ENCODE data around the gene TRIP13. TPM values are rescaled to one million over a fixed set of nuclear protein-coding genes. Genes with fewer than 3 reads are reported as not detected.

Gene TRIP13
- polyA plus RNA-seq, 1 donor from 2014 or later = 2.1 TPM

DNA sequence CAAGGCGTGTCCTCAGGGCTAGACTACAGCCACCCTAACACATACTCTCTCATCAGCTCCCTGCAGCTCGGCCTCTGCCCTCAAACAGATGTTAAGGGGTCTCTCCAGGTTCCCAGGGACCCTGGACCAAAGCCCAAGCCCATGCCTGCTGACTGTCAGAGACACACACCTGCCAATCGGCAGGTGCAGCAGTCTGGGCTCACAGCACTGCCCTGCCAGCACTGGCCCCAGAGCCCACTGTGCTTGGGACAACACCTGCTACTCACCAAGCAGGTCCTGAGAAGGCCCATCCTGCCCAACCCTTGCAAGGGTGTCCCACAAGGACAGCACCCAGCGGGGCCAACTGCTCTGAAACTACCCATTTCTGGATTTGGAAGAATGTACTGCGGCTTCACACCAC is 21.7 kb upstream of the TRIP13 start:
- Histone ChIP-seq H3K9me2 (ENCODE audit: insufficient read depth, low read length) (no peaks in the 10 kb centered on the region), H4K20me1 (ENCODE audit: insufficient read depth) (no peaks in the 10 kb centered on the region), H3K4me2 (ENCODE audit: low read length) (no peak overlapping the region), H3K79me2 (replicated peaks; ENCODE audit: insufficient read depth, low read length) (no peaks in the 10 kb centered on the region), H3K9ac (ENCODE audit: low read length) (no peak overlapping the region), H3K4me3 (ENCODE audit: low read length) (no peak overlapping the region), H3K36me3 (ENCODE audit: insufficient read depth, low read length) (no peaks in the 10 kb centered on the region), H3K9me3 (ENCODE audit: low read length) (no peaks in the 10 kb centered on the region), H3F3A (ENCODE audit: insufficient read depth, low read length, poor library complexity, severe bottlenecking) (no peaks in the 10 kb centered on the region), H2AFZ (ENCODE audit: low read depth, low read length) (no peak overlapping the region), H3K27me3 (ENCODE audit: insufficient read depth, low read depth, low read length) (no peaks in the 10 kb centered on the region), H3K27ac (ENCODE audit: low read length) (no peak overlapping the region)
- no peak for TF ChIP-seq POLR2AphosphoS5 (IDR thresholded peaks at IDR 0.05)
- TF ChIP-seq RAD21 (conservative IDR thresholded peaks at IDR 0.05) = no peak
- TF ChIP-seq TAF1 (IDR thresholded peaks at IDR 0.05; ENCODE audit: low read depth) = no peak
- TF ChIP-seq, protein P1, sequence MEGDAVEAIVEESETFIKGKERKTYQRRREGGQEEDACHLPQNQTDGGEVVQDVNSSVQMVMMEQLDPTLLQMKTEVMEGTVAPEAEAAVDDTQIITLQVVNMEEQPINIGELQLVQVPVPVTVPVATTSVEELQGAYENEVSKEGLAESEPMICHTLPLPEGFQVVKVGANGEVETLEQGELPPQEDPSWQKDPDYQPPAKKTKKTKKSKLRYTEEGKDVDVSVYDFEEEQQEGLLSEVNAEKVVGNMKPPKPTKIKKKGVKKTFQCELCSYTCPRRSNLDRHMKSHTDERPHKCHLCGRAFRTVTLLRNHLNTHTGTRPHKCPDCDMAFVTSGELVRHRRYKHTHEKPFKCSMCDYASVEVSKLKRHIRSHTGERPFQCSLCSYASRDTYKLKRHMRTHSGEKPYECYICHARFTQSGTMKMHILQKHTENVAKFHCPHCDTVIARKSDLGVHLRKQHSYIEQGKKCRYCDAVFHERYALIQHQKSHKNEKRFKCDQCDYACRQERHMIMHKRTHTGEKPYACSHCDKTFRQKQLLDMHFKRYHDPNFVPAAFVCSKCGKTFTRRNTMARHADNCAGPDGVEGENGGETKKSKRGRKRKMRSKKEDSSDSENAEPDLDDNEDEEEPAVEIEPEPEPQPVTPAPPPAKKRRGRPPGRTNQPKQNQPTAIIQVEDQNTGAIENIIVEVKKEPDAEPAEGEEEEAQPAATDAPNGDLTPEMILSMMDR (IDR thresholded peaks at IDR 0.05; ENCODE audit: poor library complexity, severe bottlenecking) = no peak
- no peak for TF ChIP-seq MXI1 (conservative IDR thresholded peaks at IDR 0.05; ENCODE audit: poor library complexity, severe bottlenecking)
- no peak for TF ChIP-seq EP300 (conservative IDR thresholded peaks at IDR 0.05; ENCODE audit: poor library complexity, severe bottlenecking)
- no peak for TF ChIP-seq EZH2 (IDR thresholded peaks at IDR 0.05; ENCODE audit: borderline replicate concordance, insufficient read depth, low read length, poor library complexity, severe bottlenecking)
- no peak for TF ChIP-seq SMC3 (conservative IDR thresholded peaks at IDR 0.05; ENCODE audit: poor library complexity)
- TF ChIP-seq, protein P2, sequence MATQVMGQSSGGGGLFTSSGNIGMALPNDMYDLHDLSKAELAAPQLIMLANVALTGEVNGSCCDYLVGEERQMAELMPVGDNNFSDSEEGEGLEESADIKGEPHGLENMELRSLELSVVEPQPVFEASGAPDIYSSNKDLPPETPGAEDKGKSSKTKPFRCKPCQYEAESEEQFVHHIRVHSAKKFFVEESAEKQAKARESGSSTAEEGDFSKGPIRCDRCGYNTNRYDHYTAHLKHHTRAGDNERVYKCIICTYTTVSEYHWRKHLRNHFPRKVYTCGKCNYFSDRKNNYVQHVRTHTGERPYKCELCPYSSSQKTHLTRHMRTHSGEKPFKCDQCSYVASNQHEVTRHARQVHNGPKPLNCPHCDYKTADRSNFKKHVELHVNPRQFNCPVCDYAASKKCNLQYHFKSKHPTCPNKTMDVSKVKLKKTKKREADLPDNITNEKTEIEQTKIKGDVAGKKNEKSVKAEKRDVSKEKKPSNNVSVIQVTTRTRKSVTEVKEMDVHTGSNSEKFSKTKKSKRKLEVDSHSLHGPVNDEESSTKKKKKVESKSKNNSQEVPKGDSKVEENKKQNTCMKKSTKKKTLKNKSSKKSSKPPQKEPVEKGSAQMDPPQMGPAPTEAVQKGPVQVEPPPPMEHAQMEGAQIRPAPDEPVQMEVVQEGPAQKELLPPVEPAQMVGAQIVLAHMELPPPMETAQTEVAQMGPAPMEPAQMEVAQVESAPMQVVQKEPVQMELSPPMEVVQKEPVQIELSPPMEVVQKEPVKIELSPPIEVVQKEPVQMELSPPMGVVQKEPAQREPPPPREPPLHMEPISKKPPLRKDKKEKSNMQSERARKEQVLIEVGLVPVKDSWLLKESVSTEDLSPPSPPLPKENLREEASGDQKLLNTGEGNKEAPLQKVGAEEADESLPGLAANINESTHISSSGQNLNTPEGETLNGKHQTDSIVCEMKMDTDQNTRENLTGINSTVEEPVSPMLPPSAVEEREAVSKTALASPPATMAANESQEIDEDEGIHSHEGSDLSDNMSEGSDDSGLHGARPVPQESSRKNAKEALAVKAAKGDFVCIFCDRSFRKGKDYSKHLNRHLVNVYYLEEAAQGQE (IDR thresholded peaks at IDR 0.05; ENCODE audit: borderline replicate concordance) = no peak

DNA sequence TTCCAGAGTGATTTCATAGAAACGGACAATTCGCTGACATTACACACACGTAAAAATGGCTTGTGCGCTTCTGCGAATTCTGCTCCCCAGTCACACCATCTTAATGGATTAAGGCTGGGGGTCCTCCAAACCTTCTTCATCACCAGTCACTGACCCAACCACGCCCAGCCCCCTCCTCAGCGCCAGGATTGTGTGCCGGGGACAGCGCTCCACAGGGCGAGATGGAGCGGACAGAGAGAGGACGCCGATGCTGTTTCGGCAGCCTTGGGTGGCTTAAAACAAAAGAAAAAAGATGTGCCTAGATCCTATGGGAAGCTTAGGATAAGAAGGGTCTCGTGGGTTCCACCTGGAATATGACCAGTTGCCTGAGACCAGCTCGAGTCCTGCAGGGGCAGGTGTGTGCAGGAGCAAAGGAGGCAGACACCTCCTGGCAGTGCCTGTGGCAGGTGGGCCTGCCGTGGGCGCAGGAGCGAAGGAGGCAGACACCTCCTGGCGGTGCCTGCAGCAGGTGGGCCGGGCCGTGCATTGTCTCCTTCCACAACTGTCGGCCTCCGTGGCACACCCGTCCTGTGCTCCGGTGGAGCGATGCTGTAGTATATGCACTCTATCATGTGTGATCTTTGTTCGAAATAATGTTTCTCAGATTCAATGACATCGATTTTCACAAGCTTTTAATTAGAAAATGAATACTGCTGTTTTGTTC is 20.9 kb upstream of the TRIP13 start:
- Histone ChIP-seq H3K27me3 (ENCODE audit: insufficient read depth, low read depth, low read length) (no peaks in the 10 kb centered on the region), H3K79me2 (replicated peaks; ENCODE audit: insufficient read depth, low read length) (no peaks in the 10 kb centered on the region), H3K9me2 (ENCODE audit: insufficient read depth, low read length) (no peaks in the 10 kb centered on the region), H4K20me1 (ENCODE audit: insufficient read depth) (no peaks in the 10 kb centered on the region), H3K36me3 (ENCODE audit: insufficient read depth, low read length) (no peaks in the 10 kb centered on the region), H3K4me2 (ENCODE audit: low read length) (no peak overlapping the region), H3K9me3 (ENCODE audit: low read length) (no peaks in the 10 kb centered on the region), H3K9ac (ENCODE audit: low read length) (no peak overlapping the region), H2AFZ (ENCODE audit: low read depth, low read length) (no peak overlapping the region), H3K4me3 (ENCODE audit: low read length) (no peak overlapping the region), H3F3A (ENCODE audit: insufficient read depth, low read length, poor library complexity, severe bottlenecking) (no peaks in the 10 kb centered on the region), H3K27ac (ENCODE audit: low read length) (no peak overlapping the region)
- TF ChIP-seq SMC3 (conservative IDR thresholded peaks at IDR 0.05; ENCODE audit: poor library complexity) (no peak), MXI1 (conservative IDR thresholded peaks at IDR 0.05; ENCODE audit: poor library complexity, severe bottlenecking) (no peak), EZH2 (IDR thresholded peaks at IDR 0.05; ENCODE audit: borderline replicate concordance, insufficient read depth, low read length, poor library complexity, severe bottlenecking) (no peak), RAD21 (conservative IDR thresholded peaks at IDR 0.05) (no peak), EP300 (conservative IDR thresholded peaks at IDR 0.05; ENCODE audit: poor library complexity, severe bottlenecking) (no peak), TAF1 (IDR thresholded peaks at IDR 0.05; ENCODE audit: low read depth) (no peak), POLR2AphosphoS5 (IDR thresholded peaks at IDR 0.05) (no peak)
- TF ChIP-seq, protein P1 (IDR thresholded peaks at IDR 0.05; ENCODE audit: poor library complexity, severe bottlenecking) = no peak
- TF ChIP-seq, protein P2 (IDR thresholded peaks at IDR 0.05; ENCODE audit: borderline replicate concordance) = no peak
